Tibial artery (tissue), 4 donors: Measurements from ENCODE around the gene C11orf86.

Experiments used
- DNase-seq, 2 donors: peaks; one replicate each; pipeline ENCODE4 v3.0.0-alpha.2; 2019
- H3K27ac ChIP-seq, 2 donors: fragments of 200-600 bp; sonication (generic) in 1 of 2; 1 replicate in 1 of 2; 2 replicates in 1 of 2; pipeline ENCODE4 v1.5.1; 2018 to 2019; ENCODE audit warnings: mild to moderate bottlenecking in 1 of 2
- H3K27me3 ChIP-seq, 2 donors: fragments of 200-600 bp; sonication (generic) in 1 of 2; one replicate each; pipeline versions ENCODE4 v1.5.1 to v1.6.0; 2016 to 2019
- H3K36me3 ChIP-seq, 3 donors: fragments of 200-600 bp; sonication (generic) in 2 of 3; one replicate each; pipeline ENCODE4 v1.5.1; 2016 to 2019; ENCODE audit warnings: mild to moderate bottlenecking in 2 of 3
- H3K4me1 ChIP-seq, 4 donors: fragments of 200-600 bp; sonication (generic) in 2 of 4; 1 replicate in 3 of 4; 2 replicates in 1 of 4; pipeline ENCODE4 v1.5.1; 2016 to 2019
- H3K4me3 ChIP-seq, 2 donors: fragments of 200-600 bp; sonication (generic) in 1 of 2; 1 replicate in 1 of 2; 2 replicates in 1 of 2; pipeline ENCODE4 v1.5.1; 2018 to 2019; ENCODE audit warnings: mild to moderate bottlenecking in 2 of 2
- H3K9me3 ChIP-seq, 3 donors: fragments of 200-600 bp; sonication (generic) in 1 of 3; one replicate each; pipeline ENCODE4 v1.5.1; 2016 to 2019
- CTCF ChIP-seq, 2 experiments: fragments of 200-600 bp in 1 of 2; fragments of 450-650 bp in 1 of 2; IDR thresholded peaks; one replicate each; pipeline ENCODE4 v1.5.1; 2017 to 2019; ENCODE audit warnings: antibody characterized with exemption in 2 of 2, mild to moderate bottlenecking in 1 of 2, moderate library complexity in 1 of 2
- intact Hi-C: fragments of 100-400 bp; cut with DNase I; formaldehyde crosslinking; loops from one replicate; pipeline ENCODE4 v1.15.0; 2023; ENCODE audit warnings: low total_unique reads

The C11orf86 gene

GRCh38 chr11:66951927-66952337 is 23.2 kb upstream of the C11orf86 start:
- DNase-seq = no peak
- no peaks in the 10 kb centered on the region for H3K9me3 ChIP-seq
- no peak overlapping the region for H3K27ac ChIP-seq
- H3K4me1 ChIP-seq = peaks cover 0 to 10% (median 4%) of the 10 kb centered on the region in 4 donors
- no peak overlapping the region for H3K4me3 ChIP-seq
- no peaks in the 10 kb centered on the region for H3K27me3 ChIP-seq
- intact Hi-C loops = loop anchor here (10.0 kb wide), 1 partner anchor 97 kb away; the partner anchor contains the start of gene LRFN4
- TF ChIP-seq CTCF (IDR thresholded peaks at IDR 0.05) = no peak
- H3K36me3 ChIP-seq = no peaks in the 10 kb centered on the region

DNA sequence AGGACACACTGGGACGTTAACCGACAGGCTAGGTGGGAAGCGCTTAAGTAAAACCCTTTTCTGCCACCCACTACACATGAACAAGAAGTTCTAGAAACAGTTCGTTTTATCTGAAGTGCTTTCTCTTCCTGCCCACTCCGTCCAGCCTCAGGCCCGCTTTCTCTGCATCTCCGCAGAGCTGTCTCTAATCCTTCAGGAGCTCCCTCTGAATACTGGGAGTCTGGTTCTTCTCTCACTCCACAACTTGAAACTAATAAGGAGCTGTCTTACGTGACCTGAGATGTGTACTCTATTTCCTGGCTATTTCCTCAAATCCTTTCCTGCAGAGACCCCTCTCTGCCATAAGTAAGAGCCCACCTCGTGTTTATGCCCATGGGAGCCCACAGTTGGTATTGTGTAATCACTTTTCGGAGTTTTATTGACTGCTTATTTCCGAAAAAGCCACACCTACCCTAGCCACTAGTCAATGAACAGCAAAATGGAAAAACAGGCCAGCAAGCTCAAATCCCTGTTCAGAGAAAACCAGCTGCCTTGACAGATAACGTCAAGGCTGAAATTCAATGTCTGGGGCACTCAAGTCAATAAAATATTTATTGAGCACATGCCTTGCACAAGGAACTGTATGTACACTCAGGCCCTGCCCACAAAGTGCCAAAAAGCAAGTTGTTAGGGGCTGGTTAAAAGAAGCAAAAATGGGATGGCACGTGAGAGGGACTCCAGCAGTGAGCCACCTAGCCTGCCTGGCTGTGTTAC is 21.8 kb upstream of the C11orf86 start:
- no peak for DNase-seq
- no peak overlapping the region for H3K4me3 ChIP-seq
- no peaks in the 10 kb centered on the region for H3K27me3 ChIP-seq
- intact Hi-C loops = loop anchor here (10.0 kb wide), 1 partner anchor 98 kb away; the partner anchor contains the start of gene LRFN4
- H3K9me3 ChIP-seq = no peaks in the 10 kb centered on the region
- H3K4me1 ChIP-seq = peaks cover 0 to 19% (median 11%) of the 10 kb centered on the region in 4 donors
- H3K27ac ChIP-seq = no peak overlapping the region
- H3K36me3 ChIP-seq = no peaks in the 10 kb centered on the region
- TF ChIP-seq CTCF (IDR thresholded peaks at IDR 0.05) = no peak

DNA sequence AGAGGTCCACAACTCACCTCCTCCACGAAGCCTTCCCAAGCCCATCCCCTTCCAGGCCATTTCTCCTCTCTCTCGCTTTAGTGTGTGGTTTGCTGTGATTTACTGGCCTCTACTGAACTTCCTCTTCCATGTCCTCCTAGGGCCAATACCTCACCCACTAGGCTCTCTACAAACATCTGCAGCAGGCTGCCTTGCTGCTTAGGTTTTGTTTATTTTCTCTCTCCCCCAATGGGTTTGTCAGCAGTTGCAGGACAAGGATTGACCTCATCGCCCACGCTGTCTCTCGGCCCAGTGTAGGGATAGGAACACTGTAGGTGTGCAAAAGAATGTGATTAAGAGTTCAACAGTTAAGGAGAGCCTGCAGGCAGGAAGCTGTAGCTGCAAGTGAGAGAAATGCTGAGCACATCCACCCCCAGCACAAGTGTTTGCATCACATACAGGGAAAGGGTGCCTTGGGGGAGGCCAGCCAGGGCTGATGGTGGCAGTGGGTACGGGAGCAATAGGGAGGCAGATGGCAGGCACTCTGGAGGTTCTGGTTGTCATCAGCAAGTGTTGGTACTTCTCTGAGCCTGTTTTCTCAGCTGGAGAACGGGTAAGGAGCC is 18.3 kb upstream of the C11orf86 start:
- H3K4me3 ChIP-seq = no peak overlapping the region
- no peak for DNase-seq

DNA sequence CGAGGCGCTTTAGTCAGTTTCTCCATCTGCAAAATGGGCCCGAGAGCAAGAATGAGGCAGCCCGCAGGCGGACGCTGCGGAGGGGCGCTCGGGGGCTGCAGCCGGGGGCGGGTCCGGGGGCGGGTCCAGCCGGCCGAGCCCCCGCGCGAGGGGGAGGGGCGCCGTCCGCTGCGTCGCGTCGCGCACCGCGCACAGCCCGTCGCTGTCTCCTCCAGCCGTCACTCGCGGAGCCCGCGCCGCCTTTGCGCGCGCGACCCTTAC is 17.2 kb upstream of the C11orf86 start:
- H3K4me1 ChIP-seq = peaks cover 0 to 27% (median 13%) of the 10 kb centered on the region in 4 donors
- no peaks in the 10 kb centered on the region for H3K36me3 ChIP-seq
- intact Hi-C loops = loop anchor here (10.0 kb wide), 1 partner anchor 103 kb away; the partner anchor contains the start of gene LRFN4
- H3K9me3 ChIP-seq = no peaks in the 10 kb centered on the region
- H3K27ac ChIP-seq = peak overlapping the region; percentile 74 to 81
- H3K4me3 ChIP-seq = peak overlapping the region; percentile 70 to 76
- no peak for DNase-seq
- H3K27me3 ChIP-seq = no peaks in the 10 kb centered on the region
- TF ChIP-seq CTCF (IDR thresholded peaks at IDR 0.05) = no peak

More for the DNA sequence above, 18.3 kb upstream of the C11orf86 start:
- TF ChIP-seq CTCF (IDR thresholded peaks at IDR 0.05) = no peak
- Histone ChIP-seq H3K36me3 (no peaks in the 10 kb centered on the region), H3K27me3 (no peaks in the 10 kb centered on the region), H3K9me3 (no peaks in the 10 kb centered on the region), H3K27ac (peak overlapping the region; percentile 74 to 81), H3K4me1 (peaks cover 0 to 27% (median 13%) of the 10 kb centered on the region in 4 donors)
- intact Hi-C loops = loop anchor here (10.0 kb wide), 1 partner anchor 102 kb away; the partner anchor contains the start of gene LRFN4

DNA sequence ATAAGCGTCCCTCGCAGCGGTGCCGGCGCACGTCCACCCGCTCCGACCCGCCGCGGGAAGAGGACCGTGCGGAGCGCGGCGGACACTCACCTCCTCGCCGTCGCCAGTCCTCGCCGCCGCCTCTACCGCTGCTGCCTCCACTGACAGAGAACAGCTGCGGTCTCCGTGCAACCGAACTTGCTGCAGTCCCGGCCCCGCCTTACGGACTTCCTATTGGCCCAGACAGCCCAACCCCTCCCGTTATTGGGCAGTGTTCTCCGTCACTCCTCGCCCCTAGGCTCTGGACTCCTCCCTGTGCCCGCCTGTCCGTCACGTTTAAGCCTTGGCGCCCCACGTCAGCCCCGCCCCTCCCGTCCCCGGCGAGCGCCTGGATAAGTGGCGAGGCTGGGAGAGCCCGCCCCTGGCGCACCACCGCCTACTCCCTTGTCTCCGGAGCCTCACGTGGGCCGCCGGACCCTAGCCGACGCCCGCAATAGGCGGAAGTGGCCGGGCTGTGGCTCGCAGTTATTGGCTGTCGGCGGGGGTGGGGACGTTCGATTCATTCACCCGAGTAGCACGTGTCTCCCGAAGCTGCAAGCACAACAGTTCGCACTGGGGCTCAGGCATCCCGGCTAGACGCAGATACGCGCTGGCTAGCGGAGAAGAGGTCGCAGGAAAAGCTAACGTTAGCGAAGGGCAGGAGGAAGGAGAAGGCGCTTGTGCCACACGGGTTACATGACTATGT is 16.7 kb upstream of the C11orf86 start, which contains the start of gene PC:
Gene PC (minus strand): TSS at position 152 of the 724 bp plus-strand sequence. CDS start 86,224 bp downstream, outside the sequence.
- H3K4me3 ChIP-seq = peak within 1 kb of the TSS; percentile 70 to 76
- no peaks in the 10 kb centered on the region for H3K9me3 ChIP-seq
- intact Hi-C loops = loop anchor here (10.0 kb wide), 1 partner anchor 104 kb away; the partner anchor contains the start of gene LRFN4
- peak; percentile 100 for DNase-seq
- no peaks in the 10 kb centered on the region for H3K27me3 ChIP-seq
- no peak for TF ChIP-seq CTCF (IDR thresholded peaks at IDR 0.05)
- H3K36me3 ChIP-seq = no peaks in the 10 kb centered on the region
- H3K4me1 ChIP-seq = peaks cover 0 to 27% (median 13%) of the 10 kb centered on the region in 4 donors
- peak within 1 kb of the TSS; percentile 74 to 81 for H3K27ac ChIP-seq
